ENCODE results near the gene SLC48A1.

GRCh38 chr12:47748507-47748828 is 24.6 kb upstream of the SLC48A1 start:
- no peak for TF ChIP-seq POLR2A (IDR thresholded peaks at IDR 0.05)
- no peak for TF ChIP-seq CTCF (IDR thresholded peaks at IDR 0.05)
- TF ChIP-seq POLR2AphosphoS5 (IDR thresholded peaks at IDR 0.05), result no peak
- no peak for TF ChIP-seq EP300 (IDR thresholded peaks at IDR 0.05; ENCODE audit: low read depth)
